ENCODE results near the gene FOXD2. TPM values are rescaled to one million over a fixed set of nuclear protein-coding genes. Genes with fewer than 3 reads are reported as not detected.

FOXD2 gene
- total and polyA plus RNA-seq, 2 experiments from 2014 or later, result 0.02 TPM; not detected in 1

DNA sequence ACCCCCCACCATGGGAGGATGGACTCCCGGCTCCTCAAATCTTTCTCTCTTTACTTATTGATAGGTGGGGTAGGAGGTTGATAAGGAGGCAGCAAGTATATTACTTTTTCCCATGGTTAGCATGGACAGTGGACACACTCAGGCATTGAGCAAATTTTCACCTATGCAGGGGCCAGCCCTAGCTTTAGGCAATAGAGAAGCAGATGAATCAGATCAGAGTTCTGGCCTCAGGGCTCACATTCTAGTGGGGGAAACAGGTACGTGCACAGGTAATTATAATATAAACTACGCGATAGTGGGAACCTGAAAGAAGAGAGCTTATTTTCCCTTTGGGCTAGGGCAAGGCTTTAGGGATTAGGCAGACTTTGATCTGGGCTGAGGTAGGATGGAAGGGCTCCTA, 35.3 kb upstream of the FOXD2 start:
- peaks cover 49% of the 10 kb centered on the region for H3K27me3 ChIP-seq
- no peak overlapping the region for H3K27ac ChIP-seq

DNA sequence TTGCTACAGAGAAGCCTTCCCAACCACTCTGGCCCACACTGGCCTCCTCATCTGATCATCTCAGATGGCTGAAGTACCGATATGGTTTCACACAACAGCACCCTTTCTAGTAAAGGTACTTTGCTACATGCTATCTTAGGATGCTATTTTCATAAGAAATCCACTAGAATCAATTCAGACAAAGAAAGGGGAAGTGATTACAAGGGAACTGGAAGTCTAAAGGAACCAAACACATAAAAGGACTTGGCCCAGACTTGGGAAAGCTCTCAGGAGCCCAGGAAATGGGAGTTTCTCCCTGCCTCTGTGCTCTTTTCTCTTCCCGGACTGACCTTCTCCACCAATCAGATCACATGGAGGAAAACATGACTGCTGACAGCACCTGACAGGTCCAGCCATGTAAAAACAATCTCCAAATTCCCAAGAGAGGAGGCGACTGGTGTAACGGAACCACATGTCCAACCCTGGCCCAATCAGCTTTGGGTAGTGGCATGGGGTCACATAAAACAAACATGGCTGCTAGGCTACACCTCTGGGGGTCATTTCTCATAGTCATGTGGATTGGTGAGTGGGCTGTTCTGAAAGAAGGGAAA, 34.4 kb upstream of the FOXD2 start:
- H3K4me1 ChIP-seq (ENCODE audit: low read depth), result peaks cover 16% of the 10 kb centered on the region
- no peak overlapping the region for H3K27ac ChIP-seq
- H3K36me3 ChIP-seq, result no peaks in the 10 kb centered on the region
- DNase-seq (ENCODE audit: low read depth in 1 of 2, low spot score in 1 of 2), result no peak
- no peaks in the 10 kb centered on the region for H3K9me3 ChIP-seq (ENCODE audit: low read depth)
- peaks cover 46% of the 10 kb centered on the region for H3K27me3 ChIP-seq
- TF ChIP-seq CTCF (IDR thresholded peaks at IDR 0.05; ENCODE audit: low read depth, low read length), result no peak
- H3K4me3 ChIP-seq, result no peak overlapping the region

More for the DNA sequence above, 35.3 kb upstream of the FOXD2 start:
- Histone ChIP-seq H3K4me1 (ENCODE audit: low read depth) (peaks cover 16% of the 10 kb centered on the region), H3K36me3 (no peaks in the 10 kb centered on the region), H3K4me3 (no peak overlapping the region), H3K9me3 (ENCODE audit: low read depth) (no peaks in the 10 kb centered on the region)
- no peak for DNase-seq (ENCODE audit: low read depth in 1 of 2, low spot score in 1 of 2)
- TF ChIP-seq CTCF (IDR thresholded peaks at IDR 0.05; ENCODE audit: low read depth, low read length), result no peak

GRCh38 chr1:47405697-47406096, 32.1 kb upstream of the FOXD2 start:
- peak in 1 of 2 donors; percentile 28 for DNase-seq (ENCODE audit: low read depth in 1 of 2, low spot score in 1 of 2)
- Histone ChIP-seq H3K4me3 (no peak overlapping the region), H3K36me3 (no peaks in the 10 kb centered on the region), H3K4me1 (ENCODE audit: low read depth) (peaks cover 16% of the 10 kb centered on the region), H3K9me3 (ENCODE audit: low read depth) (no peaks in the 10 kb centered on the region), H3K27me3 (peaks cover 41% of the 10 kb centered on the region), H3K27ac (no peak overlapping the region)
- no peak for TF ChIP-seq CTCF (IDR thresholded peaks at IDR 0.05; ENCODE audit: low read depth, low read length)

DNA sequence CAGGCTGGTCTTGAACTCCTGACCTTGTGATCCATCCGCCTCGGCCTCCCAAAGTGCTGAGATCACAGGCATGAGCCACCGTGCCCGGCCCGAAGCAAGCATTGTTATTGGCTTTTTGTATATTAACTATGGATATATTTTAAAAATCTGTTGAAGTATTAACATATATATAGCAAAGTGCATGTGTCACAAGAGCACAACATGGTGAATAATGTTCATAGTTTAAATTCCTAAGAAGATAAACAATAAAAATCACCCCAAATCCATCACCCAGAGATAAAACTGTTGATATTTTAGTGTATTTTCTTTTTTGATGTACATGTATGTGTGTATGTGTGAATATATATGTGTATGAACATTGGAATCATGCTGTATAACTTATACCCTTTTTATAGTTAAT, 30.9 kb upstream of the FOXD2 start:
- TF ChIP-seq CTCF (IDR thresholded peaks at IDR 0.05; ENCODE audit: low read depth, low read length), result no peak
- no peak overlapping the region for H3K4me3 ChIP-seq
- no peak overlapping the region for H3K27ac ChIP-seq
- peaks cover 4% of the 10 kb centered on the region for H3K4me1 ChIP-seq (ENCODE audit: low read depth)
- no peak for DNase-seq (ENCODE audit: low read depth in 1 of 2, low spot score in 1 of 2)
- no peaks in the 10 kb centered on the region for H3K36me3 ChIP-seq
- no peaks in the 10 kb centered on the region for H3K9me3 ChIP-seq (ENCODE audit: low read depth)
- peaks cover 49% of the 10 kb centered on the region for H3K27me3 ChIP-seq

DNA sequence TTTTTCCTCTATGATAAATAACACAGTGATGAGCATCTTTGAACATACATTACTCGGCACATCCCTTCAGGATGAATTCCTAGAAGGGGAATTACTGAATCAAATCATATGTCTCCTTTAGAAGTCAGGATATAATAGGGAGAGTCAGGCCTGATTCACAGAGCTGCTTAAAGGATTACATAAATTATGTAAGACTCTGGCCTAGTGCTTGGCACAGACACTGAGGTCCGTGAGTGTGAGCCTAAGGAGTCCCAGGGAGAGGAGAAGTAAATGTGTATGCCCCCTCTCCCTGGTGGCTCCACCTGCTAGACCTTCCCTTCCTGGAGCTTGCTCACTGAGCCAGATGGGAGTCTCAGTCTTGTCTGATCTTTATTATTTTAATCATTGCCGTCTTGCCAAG, 30.4 kb upstream of the FOXD2 start:
- H3K4me1 ChIP-seq (ENCODE audit: low read depth), result no peaks in the 10 kb centered on the region
- no peak for DNase-seq (ENCODE audit: low read depth in 1 of 2, low spot score in 1 of 2)
- H3K27me3 ChIP-seq, result peaks cover 54% of the 10 kb centered on the region
- no peak overlapping the region for H3K4me3 ChIP-seq
- no peaks in the 10 kb centered on the region for H3K36me3 ChIP-seq
- no peaks in the 10 kb centered on the region for H3K9me3 ChIP-seq (ENCODE audit: low read depth)
- no peak for TF ChIP-seq CTCF (IDR thresholded peaks at IDR 0.05; ENCODE audit: low read depth, low read length)
- H3K27ac ChIP-seq, result no peak overlapping the region
